ENCODE data around the gene RRBP1.

- TF ChIP-seq CTCF (conservative IDR thresholded peaks at IDR 0.05 in 1 of 2, IDR thresholded peaks at IDR 0.05 in 1 of 2; ENCODE audit: extremely low read depth in 1 of 2, insufficient read depth in 1 of 2, low read depth in 1 of 2, low read length in 2 of 2) = no peak
- TF ChIP-seq EZH2 (IDR thresholded peaks at IDR 0.05; ENCODE audit: borderline replicate concordance, low read length) = no peak
Measured at GRCh38 chr20:17612287-17612991, 69.6 kb downstream of the RRBP1 start.
